CD4-positive, alpha-beta memory T cell (primary cell): ENCODE data around the gene TLE6. TPM values are rescaled to one million over a fixed set of nuclear protein-coding genes. Genes with fewer than 3 reads are reported as not detected.

Experiments
- CTCF ChIA-PET: fragments of 350-600 bp; sonication (Branson Sonifier 250); formaldehyde crosslinking; loops from one replicate; lab custom pipeline; 2021; ENCODE audit warnings: inconsistent platforms; ENCODE audit not compliant: partially characterized antibody; lab: Charles Lee
- POLR2A ChIA-PET: fragments of 350-600 bp; sonication (Branson Sonifier 250); formaldehyde crosslinking; loops from one replicate; lab custom pipeline; 2021; ENCODE audit not compliant: partially characterized antibody; lab: Charles Lee
- DNase-seq, 5 donors: peaks; one replicate each; pipeline versions ENCODE4 v3.0.0 to v3.0.0-alpha.2; 2020 to 2022; ENCODE audit warnings: mixed read lengths in 1 of 5
- H3K27ac ChIP-seq: one replicate; pipeline ENCODE4 v1.7.0; 2013; ENCODE audit warnings: low read depth, low read length
- H3K27me3 ChIP-seq: 2 replicates; pipeline ENCODE4 v1.7.0; 2013; ENCODE audit warnings: mild to moderate bottlenecking, low read length, moderate library complexity; ENCODE audit not compliant: insufficient read depth
- H3K36me3 ChIP-seq: 2 replicates; pipeline ENCODE4 v1.7.0; 2013; ENCODE audit warnings: mild to moderate bottlenecking, low read length, moderate library complexity; ENCODE audit not compliant: insufficient read depth
- H3K4me1 ChIP-seq: 2 replicates; pipeline ENCODE4 v1.7.0; 2013; ENCODE audit warnings: mild to moderate bottlenecking, low read length, moderate library complexity; ENCODE audit not compliant: insufficient read depth
- H3K4me3 ChIP-seq, 2 donors: one replicate each; pipeline ENCODE4 v1.7.0; 2013; ENCODE audit warnings: low read length in 2 of 2, mild to moderate bottlenecking in 1 of 2
- H3K9me3 ChIP-seq, 2 donors: one replicate each; pipeline ENCODE4 v1.7.0; 2013; ENCODE audit warnings: low read length in 2 of 2, control low read depth in 1 of 2; ENCODE audit not compliant: control insufficient read depth in 1 of 2
- H3K27ac Mint-ChIP-seq, 7 donors: one replicate each; pipeline ENCODE4 v1.8.0; 2020 to 2021; ENCODE audit warnings: mixed read lengths in 7 of 7, mild to moderate bottlenecking in 6 of 7, inconsistent platforms in 3 of 7, moderate library complexity in 3 of 7
- H3K27me3 Mint-ChIP-seq, 2 donors: one replicate each; pipeline ENCODE4 v1.8.0; 2020 to 2021; ENCODE audit warnings: mixed read lengths in 2 of 2
- H3K36me3 Mint-ChIP-seq, 2 donors: one replicate each; pipeline ENCODE4 v1.8.0; 2020 to 2021; ENCODE audit warnings: mixed read lengths in 2 of 2, inconsistent platforms in 1 of 2, mild to moderate bottlenecking in 1 of 2
- H3K4me1 Mint-ChIP-seq, 4 donors: one replicate each; pipeline ENCODE4 v1.8.0; 2020 to 2021; ENCODE audit warnings: mixed read lengths in 4 of 4, mild to moderate bottlenecking in 1 of 4
- H3K4me3 Mint-ChIP-seq, 8 donors: one replicate each; pipeline ENCODE4 v1.8.0; 2020 to 2021; ENCODE audit warnings: mixed read lengths in 8 of 8, mild to moderate bottlenecking in 7 of 8, moderate library complexity in 6 of 8, inconsistent platforms in 3 of 8
- H3K9me3 Mint-ChIP-seq, 8 donors: one replicate each; pipeline ENCODE4 v1.8.0; 2020 to 2021; ENCODE audit warnings: mixed read lengths in 8 of 8, mild to moderate bottlenecking in 5 of 8, inconsistent platforms in 3 of 8, moderate library complexity in 1 of 8
- intact Hi-C: fragments of 100-400 bp; cut with micrococcal nuclease; formaldehyde crosslinking; loops from one replicate; pipeline ENCODE4 v1.15.1; 2023
- polyA plus RNA-seq, 2 donors: library from polyadenylated mRNA; unstranded; fragments of 300-500 nt; fragmentation: Illumina TruSeq; gene quantifications; one replicate each; pipeline ENCODE4 v1.2.3, GENCODE V29; 2021
- total RNA-seq, 2 experiments: library from RNA; stranded (reverse); gene quantifications; one replicate each; pipeline ENCODE4 v1.2.3, GENCODE V29; 2021

The TLE6 gene
- total and polyA plus RNA-seq, 4 experiments from 2014 or later: not detected

GRCh38 chr19:3033595-3034405 is 56.4 kb downstream of the TLE6 start:
- no peaks in the 10 kb centered on the region for H3K27me3 ChIP-seq
- Mint-ChIP-seq H3K4me1 (peaks cover 18 to 43% (median 25%) of the 10 kb centered on the region in 4 donors), H3K27ac (peak overlapping the region in 4 of 7 donors; percentile 64 to 99 (median 87)), H3K27me3 (peaks cover 0 to 3% of the 10 kb centered on the region in 2 donors), H3K36me3 (peaks cover 0 to 5% of the 10 kb centered on the region in 2 donors), H3K9me3 (peaks cover 0 to 5% (median 0%) of the 10 kb centered on the region in 8 donors), H3K4me3 (peak overlapping the region in 7 of 8 donors; percentile 5 to 93 (median 59))
- intact Hi-C loops: loop anchor here (10.0 kb wide), 1 partner anchor 219 kb away; the partner anchor contains the start of gene ZNF554
- H3K27ac ChIP-seq: no peak overlapping the region
- peaks cover 26% of the 10 kb centered on the region for H3K4me1 ChIP-seq
- H3K9me3 ChIP-seq: no peaks in the 10 kb centered on the region
- no peaks in the 10 kb centered on the region for H3K36me3 ChIP-seq
- ChIA-PET CTCF (no interaction called here), POLR2A (interaction anchor here (15.6 kb wide), 1 partner anchor 23 kb away, joined by 555 read pairs; the partner anchor contains the start of gene TLE5)
- no peak overlapping the region for H3K4me3 ChIP-seq
- no peak for DNase-seq

GRCh38 chr19:3034406-3034655 is 57.0 kb downstream of the TLE6 start:
- no peak overlapping the region for H3K27ac ChIP-seq
- Mint-ChIP-seq H3K9me3 (peaks cover 0 to 5% (median 0%) of the 10 kb centered on the region in 8 donors), H3K4me3 (peak overlapping the region; percentile 55 to 96 (median 90)), H3K36me3 (peaks cover 0 to 5% of the 10 kb centered on the region in 2 donors), H3K27ac (peak overlapping the region in 4 of 7 donors; percentile 76 to 99 (median 98)), H3K27me3 (peaks cover 0 to 3% of the 10 kb centered on the region in 2 donors), H3K4me1 (peaks cover 18 to 44% (median 27%) of the 10 kb centered on the region in 4 donors)
- no peaks in the 10 kb centered on the region for H3K27me3 ChIP-seq
- H3K9me3 ChIP-seq: no peaks in the 10 kb centered on the region
- CTCF ChIA-PET: no interaction called here
- POLR2A ChIA-PET: interaction anchor here (3.1 to 15.6 kb wide), 3 partner anchors 23 to 151 kb away, joined by 14 to 555 read pairs (median 17); partner anchors contain the start of genes NCLN and TLE5
- no peak overlapping the region for H3K4me3 ChIP-seq
- intact Hi-C loops: loop anchor here (10.0 kb wide), 1 partner anchor 220 kb away; the partner anchor contains the start of gene ZNF554
- no peak for DNase-seq
- H3K4me1 ChIP-seq: peaks cover 26% of the 10 kb centered on the region
- no peaks in the 10 kb centered on the region for H3K36me3 ChIP-seq

GRCh38 chr19:3034656-3035541 is 57.5 kb downstream of the TLE6 start:
- peak in 2 of 5 donors; percentile 39 to 68 for DNase-seq
- no peaks in the 10 kb centered on the region for H3K27me3 ChIP-seq
- peak overlapping the region; percentile 58 to 93 for H3K4me3 ChIP-seq
- Mint-ChIP-seq H3K9me3 (peaks cover 0 to 5% (median 0%) of the 10 kb centered on the region in 8 donors), H3K4me3 (peak overlapping the region; percentile 90 to 96 (median 93)), H3K4me1 (peaks cover 18 to 43% (median 29%) of the 10 kb centered on the region in 4 donors), H3K27ac (peak overlapping the region; percentile 95 to 99 (median 98)), H3K36me3 (peaks cover 0 to 5% of the 10 kb centered on the region in 2 donors), H3K27me3 (peaks cover 0 to 3% of the 10 kb centered on the region in 2 donors)
- ChIA-PET POLR2A (interaction anchor here (1.1 to 15.6 kb wide), 16 partner anchors 10 to 241 kb away, joined by 3 to 555 read pairs (median 8); partner anchors contain the start of genes NCLN, S1PR4, TLE5 and TLE6), CTCF (interaction anchor here (0.7 to 2.3 kb wide), 11 partner anchors 10 to 84 kb away, joined by 3 to 16 read pairs (median 6); no protein-coding TSS in a partner anchor)
- H3K27ac ChIP-seq: peak overlapping the region; percentile 75
- intact Hi-C loops: loop anchor here (1.0 to 10.0 kb wide), 7 partner anchors 26 to 220 kb away; partner anchors contain the start of genes NCLN, TLE6, ZNF554 and ZNF77
- H3K36me3 ChIP-seq: no peaks in the 10 kb centered on the region
- H3K4me1 ChIP-seq: peaks cover 21% of the 10 kb centered on the region
- H3K9me3 ChIP-seq: no peaks in the 10 kb centered on the region

DNA sequence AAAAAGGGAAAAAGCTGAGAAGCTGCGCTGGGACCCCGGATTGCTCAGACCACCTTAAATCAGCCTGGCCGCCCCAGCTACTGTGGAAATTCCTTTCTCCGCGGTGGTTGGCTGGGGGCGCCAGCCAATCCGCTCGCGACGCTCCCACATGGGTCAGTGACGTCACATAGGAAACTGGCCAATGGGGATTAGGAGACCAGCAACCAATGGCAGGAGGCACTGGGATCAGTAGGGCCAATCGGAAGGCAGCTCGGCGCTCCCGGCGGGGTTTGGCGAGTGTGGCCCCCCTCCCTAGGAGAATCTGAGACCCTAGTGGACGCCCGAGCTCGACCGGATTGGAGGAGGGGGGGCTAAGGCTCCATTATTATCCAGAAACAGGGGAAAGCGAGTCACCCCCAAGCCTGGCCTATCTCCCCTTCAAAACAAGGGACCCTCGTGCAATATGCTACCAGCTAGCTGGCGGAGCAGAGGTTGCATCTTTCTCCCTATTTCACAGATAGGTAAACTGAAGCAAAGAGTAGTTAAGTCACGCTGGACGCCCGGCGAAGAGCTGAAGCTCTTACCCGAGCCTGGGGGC is 58.3 kb downstream of the TLE6 start:
- intact Hi-C loops: loop anchor here (1.0 to 10.0 kb wide), 7 partner anchors 26 to 221 kb away; partner anchors contain the start of genes NCLN, TLE6, ZNF554 and ZNF77
- Histone ChIP-seq H3K9me3 (no peaks in the 10 kb centered on the region), H3K27me3 (no peaks in the 10 kb centered on the region), H3K36me3 (no peaks in the 10 kb centered on the region), H3K4me3 (peak overlapping the region; percentile 77 to 93), H3K27ac (peak overlapping the region; percentile 75), H3K4me1 (peaks cover 19% of the 10 kb centered on the region)
- peak overlapping the region; percentile 90 to 96 (median 93) for H3K4me3 Mint-ChIP-seq
- H3K27ac Mint-ChIP-seq: peak overlapping the region; percentile 95 to 99 (median 98)
- POLR2A ChIA-PET: interaction anchor here (0.8 to 15.6 kb wide), 21 partner anchors 9 to 940 kb away, joined by 3 to 555 read pairs (median 7); partner anchors contain the start of genes GADD45B, NCLN, S1PR4 and TLE5
- H3K27me3 Mint-ChIP-seq: peaks cover 0 to 3% of the 10 kb centered on the region in 2 donors
- CTCF ChIA-PET: interaction anchor here (0.7 to 2.3 kb wide), 16 partner anchors 9 to 85 kb away, joined by 3 to 16 read pairs (median 4); no protein-coding TSS in a partner anchor
- peaks cover 0 to 5% of the 10 kb centered on the region in 2 donors for H3K36me3 Mint-ChIP-seq
- DNase-seq: peak; percentile 94 to 97 (median 95)
- peaks cover 0 to 5% (median 0%) of the 10 kb centered on the region in 8 donors for H3K9me3 Mint-ChIP-seq
- peaks cover 18 to 42% (median 28%) of the 10 kb centered on the region in 4 donors for H3K4me1 Mint-ChIP-seq

DNA sequence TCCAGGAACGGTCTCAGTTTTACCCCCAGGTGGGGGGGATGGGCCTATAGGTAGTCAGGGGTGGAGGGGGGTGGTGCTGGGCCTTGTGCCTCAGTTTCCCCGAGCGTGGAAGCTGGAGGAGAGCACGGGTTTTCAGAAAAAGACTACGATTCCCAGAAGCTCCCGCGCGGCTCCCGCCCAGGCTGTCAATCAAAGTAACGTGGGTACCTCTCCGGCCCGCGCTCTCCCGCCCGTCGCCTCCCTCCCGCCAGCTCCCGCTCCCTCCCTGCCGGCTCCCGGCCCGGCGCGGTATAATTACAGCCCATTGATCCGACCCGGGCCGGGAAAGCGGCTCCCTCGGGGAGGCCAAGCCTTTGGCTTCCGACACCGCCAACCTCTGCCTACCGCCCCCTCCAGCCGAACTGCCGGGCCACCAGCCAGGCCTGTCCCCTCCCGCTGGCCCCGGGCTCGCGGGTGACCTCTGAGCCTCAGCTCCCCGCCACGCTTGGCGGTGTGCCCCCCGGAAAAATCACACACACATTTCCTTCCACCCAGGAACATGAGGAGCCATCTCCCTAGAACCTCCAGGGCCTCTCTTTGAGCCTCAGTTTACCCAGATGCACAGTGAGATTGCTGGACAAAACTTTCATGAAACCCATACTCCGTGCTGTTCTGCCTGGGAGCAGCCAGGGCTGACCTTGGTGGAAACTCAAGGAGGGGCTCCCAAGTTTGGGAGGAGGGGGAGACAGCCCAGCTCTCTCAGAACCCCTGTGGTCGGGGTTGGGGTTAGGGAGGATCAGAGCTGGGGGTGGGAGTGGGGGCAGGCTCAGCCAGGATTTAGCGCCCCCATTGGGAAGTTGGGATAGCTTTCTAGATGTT is 59.0 kb downstream of the TLE6 start:
- ChIA-PET CTCF (interaction anchor here (0.7 to 2.3 kb wide), 15 partner anchors 9 to 85 kb away, joined by 3 to 16 read pairs (median 4); no protein-coding TSS in a partner anchor), POLR2A (interaction anchor here (0.8 to 15.6 kb wide), 23 partner anchors 8 to 941 kb away, joined by 3 to 555 read pairs (median 6); partner anchors contain the start of genes GADD45B, NCLN, S1PR4 and TLE5)
- H3K27ac ChIP-seq: peak overlapping the region; percentile 75
- peaks cover 0 to 5% (median 0%) of the 10 kb centered on the region in 8 donors for H3K9me3 Mint-ChIP-seq
- peaks cover 0 to 5% of the 10 kb centered on the region in 2 donors for H3K36me3 Mint-ChIP-seq
- peaks cover 17 to 40% (median 27%) of the 10 kb centered on the region in 4 donors for H3K4me1 Mint-ChIP-seq
- intact Hi-C loops: loop anchor here (5.0 to 10.0 kb wide), 3 partner anchors 66 to 222 kb away; partner anchors contain the start of genes NCLN and ZNF554
- peak overlapping the region; percentile 77 to 93 for H3K4me3 ChIP-seq
- peaks cover 0 to 3% of the 10 kb centered on the region in 2 donors for H3K27me3 Mint-ChIP-seq
- H3K9me3 ChIP-seq: no peaks in the 10 kb centered on the region
- peak; percentile 75 to 85 (median 81) for DNase-seq
- H3K27me3 ChIP-seq: no peaks in the 10 kb centered on the region
- no peaks in the 10 kb centered on the region for H3K36me3 ChIP-seq
- peak overlapping the region; percentile 90 to 96 (median 93) for H3K4me3 Mint-ChIP-seq
- H3K27ac Mint-ChIP-seq: peak overlapping the region; percentile 95 to 99 (median 98)
- H3K4me1 ChIP-seq: peaks cover 19% of the 10 kb centered on the region
